ENCODE results near the gene GPR183. TPM values are rescaled to one million over a fixed set of nuclear protein-coding genes. Genes with fewer than 3 reads are reported as not detected.

The GPR183 gene
- total and polyA plus RNA-seq, 2 donors (not counting 1 experiment from before 2014, with no cell fraction given), result 0.27 TPM; not detected in 1

DNA sequence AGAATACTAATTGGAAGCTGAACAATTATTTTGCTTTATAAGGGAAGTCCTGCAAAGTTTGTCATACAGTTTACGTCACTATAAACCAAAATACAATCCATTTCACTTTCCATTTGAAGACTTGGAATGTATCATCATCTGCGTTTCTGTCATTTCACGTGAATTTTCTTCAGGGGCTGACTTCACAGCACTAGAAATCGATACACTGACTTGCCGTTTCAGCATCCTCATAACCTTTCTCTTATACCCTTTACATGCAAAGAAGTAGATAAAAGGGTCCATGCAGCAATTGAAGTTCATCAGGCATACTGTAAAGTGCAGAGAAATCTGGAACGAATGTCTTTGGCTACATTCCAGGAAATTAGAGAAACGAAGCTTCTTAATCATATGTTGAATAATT lies 12.2 kb downstream of the GPR183 start:
- TF ChIP-seq, protein P1, sequence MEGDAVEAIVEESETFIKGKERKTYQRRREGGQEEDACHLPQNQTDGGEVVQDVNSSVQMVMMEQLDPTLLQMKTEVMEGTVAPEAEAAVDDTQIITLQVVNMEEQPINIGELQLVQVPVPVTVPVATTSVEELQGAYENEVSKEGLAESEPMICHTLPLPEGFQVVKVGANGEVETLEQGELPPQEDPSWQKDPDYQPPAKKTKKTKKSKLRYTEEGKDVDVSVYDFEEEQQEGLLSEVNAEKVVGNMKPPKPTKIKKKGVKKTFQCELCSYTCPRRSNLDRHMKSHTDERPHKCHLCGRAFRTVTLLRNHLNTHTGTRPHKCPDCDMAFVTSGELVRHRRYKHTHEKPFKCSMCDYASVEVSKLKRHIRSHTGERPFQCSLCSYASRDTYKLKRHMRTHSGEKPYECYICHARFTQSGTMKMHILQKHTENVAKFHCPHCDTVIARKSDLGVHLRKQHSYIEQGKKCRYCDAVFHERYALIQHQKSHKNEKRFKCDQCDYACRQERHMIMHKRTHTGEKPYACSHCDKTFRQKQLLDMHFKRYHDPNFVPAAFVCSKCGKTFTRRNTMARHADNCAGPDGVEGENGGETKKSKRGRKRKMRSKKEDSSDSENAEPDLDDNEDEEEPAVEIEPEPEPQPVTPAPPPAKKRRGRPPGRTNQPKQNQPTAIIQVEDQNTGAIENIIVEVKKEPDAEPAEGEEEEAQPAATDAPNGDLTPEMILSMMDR (conservative IDR thresholded peaks at IDR 0.05 in 1 of 2, IDR thresholded peaks at IDR 0.05 in 1 of 2; ENCODE audit: low read depth in 1 of 2, low read length in 2 of 2), result no peak
- TF ChIP-seq EZH2 (IDR thresholded peaks at IDR 0.05; ENCODE audit: low read length, missing control alignments), result no peak
- H4K20me1 ChIP-seq (ENCODE audit: control insufficient read depth, extremely low read depth, insufficient read depth, low read length), result peaks cover 1% of the 10 kb centered on the region

DNA sequence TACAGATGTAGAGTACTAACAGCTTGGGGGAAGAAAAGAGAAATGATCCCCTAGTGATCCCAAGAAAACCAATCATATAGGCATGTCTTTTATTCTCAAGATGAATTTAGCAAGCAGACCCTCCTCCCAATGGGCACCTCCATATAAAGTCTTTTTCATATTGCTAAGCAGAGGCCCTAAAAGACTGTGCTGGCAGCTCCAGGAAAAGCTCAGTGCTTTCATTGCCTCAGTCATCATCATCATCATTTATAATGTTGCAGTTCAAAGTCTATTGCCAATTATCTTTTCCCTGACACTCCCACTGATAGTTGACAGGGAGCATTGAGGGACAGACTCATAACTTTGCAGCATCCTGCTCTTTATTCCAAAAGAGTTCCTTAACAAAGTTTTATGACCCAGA lies 13.0 kb downstream of the GPR183 start:
- DNase-seq (ENCODE audit: low read depth in 2 of 2), result no peak
- Histone ChIP-seq H3K9me3 (ENCODE audit: control insufficient read depth, insufficient read depth, low read depth, low read length) (no peaks in the 10 kb centered on the region), H3K4me3 (replicated peaks in 1 of 4; ENCODE audit: control extremely low read depth in 1 of 4, insufficient read depth in 1 of 4, low read depth in 3 of 4, low read length in 4 of 4) (no peak overlapping the region), H3K36me3 (ENCODE audit: control insufficient read depth, insufficient read depth, low read length) (no peaks in the 10 kb centered on the region), H3K27me3 (ENCODE audit: control insufficient read depth, insufficient read depth, low read length) (no peaks in the 10 kb centered on the region), H3K27ac (ENCODE audit: insufficient read depth, low read length) (no peak overlapping the region), H2AFZ (ENCODE audit: low read length) (no peak overlapping the region), H3K79me2 (ENCODE audit: control insufficient read depth, insufficient read depth, low read length) (no peaks in the 10 kb centered on the region), H3K4me1 (ENCODE audit: control insufficient read depth, extremely low read depth, insufficient read depth, low read length) (no peaks in the 10 kb centered on the region), H4K20me1 (ENCODE audit: control insufficient read depth, extremely low read depth, insufficient read depth, low read length) (no peaks in the 10 kb centered on the region), H3K4me2 (ENCODE audit: extremely low read depth, insufficient read depth, low read length) (no peak overlapping the region), H3K9ac (ENCODE audit: insufficient read depth, low read length) (no peak overlapping the region)
- no peak for TF ChIP-seq EZH2 (IDR thresholded peaks at IDR 0.05; ENCODE audit: low read length, missing control alignments)
- TF ChIP-seq, protein P1 (conservative IDR thresholded peaks at IDR 0.05 in 1 of 2, IDR thresholded peaks at IDR 0.05 in 1 of 2; ENCODE audit: low read depth in 1 of 2, low read length in 2 of 2), result no peak

More for the DNA sequence above, 12.2 kb downstream of the GPR183 start:
- no peaks in the 10 kb centered on the region for H3K9me3 ChIP-seq (ENCODE audit: control insufficient read depth, insufficient read depth, low read depth, low read length)
- H3K4me1 ChIP-seq (ENCODE audit: control insufficient read depth, extremely low read depth, insufficient read depth, low read length), result no peaks in the 10 kb centered on the region
- DNase-seq (ENCODE audit: low read depth in 2 of 2), result no peak
- H3K9ac ChIP-seq (ENCODE audit: insufficient read depth, low read length), result no peak overlapping the region
- H3K27ac ChIP-seq (ENCODE audit: insufficient read depth, low read length), result no peak overlapping the region
- no peaks in the 10 kb centered on the region for H3K36me3 ChIP-seq (ENCODE audit: control insufficient read depth, insufficient read depth, low read length)
- H3K79me2 ChIP-seq (ENCODE audit: control insufficient read depth, insufficient read depth, low read length), result no peaks in the 10 kb centered on the region
- H3K4me2 ChIP-seq (ENCODE audit: extremely low read depth, insufficient read depth, low read length), result no peak overlapping the region
- H3K27me3 ChIP-seq (ENCODE audit: control insufficient read depth, insufficient read depth, low read length), result no peaks in the 10 kb centered on the region
- no peak overlapping the region for H2AFZ ChIP-seq (ENCODE audit: low read length)
- no peak overlapping the region for H3K4me3 ChIP-seq (replicated peaks in 1 of 4; ENCODE audit: control extremely low read depth in 1 of 4, insufficient read depth in 1 of 4, low read depth in 3 of 4, low read length in 4 of 4)

- no peak for TF ChIP-seq EZH2 (IDR thresholded peaks at IDR 0.05; ENCODE audit: low read length, missing control alignments)
- TF ChIP-seq, protein P1 (conservative IDR thresholded peaks at IDR 0.05 in 1 of 2, IDR thresholded peaks at IDR 0.05 in 1 of 2; ENCODE audit: low read depth in 1 of 2, low read length in 2 of 2), result no peak
- H2AFZ ChIP-seq (ENCODE audit: low read length), result no peak overlapping the region
- no peak overlapping the region for H3K9ac ChIP-seq (ENCODE audit: insufficient read depth, low read length)
- no peak overlapping the region for H3K4me2 ChIP-seq (ENCODE audit: extremely low read depth, insufficient read depth, low read length)
- H3K36me3 ChIP-seq (ENCODE audit: control insufficient read depth, insufficient read depth, low read length), result no peaks in the 10 kb centered on the region
- DNase-seq (ENCODE audit: low read depth in 2 of 2), result no peak
- no peaks in the 10 kb centered on the region for H3K9me3 ChIP-seq (ENCODE audit: control insufficient read depth, insufficient read depth, low read depth, low read length)
- H3K27me3 ChIP-seq (ENCODE audit: control insufficient read depth, insufficient read depth, low read length), result no peaks in the 10 kb centered on the region
- no peak overlapping the region for H3K4me3 ChIP-seq (replicated peaks in 1 of 4; ENCODE audit: control extremely low read depth in 1 of 4, insufficient read depth in 1 of 4, low read depth in 3 of 4, low read length in 4 of 4)
- no peaks in the 10 kb centered on the region for H4K20me1 ChIP-seq (ENCODE audit: control insufficient read depth, extremely low read depth, insufficient read depth, low read length)
- no peaks in the 10 kb centered on the region for H3K4me1 ChIP-seq (ENCODE audit: control insufficient read depth, extremely low read depth, insufficient read depth, low read length)
- no peak overlapping the region for H3K27ac ChIP-seq (ENCODE audit: insufficient read depth, low read length)
- no peaks in the 10 kb centered on the region for H3K79me2 ChIP-seq (ENCODE audit: control insufficient read depth, insufficient read depth, low read length)
Observed at GRCh38 chr13:99293178-99293577, 14.0 kb downstream of the GPR183 start.
